HG02938 (cell line): Measurements from ENCODE around the gene RPN2.

Experiments
- ATAC-seq: cut with Tn5 transposase; IDR thresholded peaks from one replicate; pipeline ENCODE4 v1.9.1; 2021; ENCODE audit warnings: mild to moderate bottlenecking, moderate library complexity; ENCODE audit not compliant: unreplicated experiment

The RPN2 gene

DNA sequence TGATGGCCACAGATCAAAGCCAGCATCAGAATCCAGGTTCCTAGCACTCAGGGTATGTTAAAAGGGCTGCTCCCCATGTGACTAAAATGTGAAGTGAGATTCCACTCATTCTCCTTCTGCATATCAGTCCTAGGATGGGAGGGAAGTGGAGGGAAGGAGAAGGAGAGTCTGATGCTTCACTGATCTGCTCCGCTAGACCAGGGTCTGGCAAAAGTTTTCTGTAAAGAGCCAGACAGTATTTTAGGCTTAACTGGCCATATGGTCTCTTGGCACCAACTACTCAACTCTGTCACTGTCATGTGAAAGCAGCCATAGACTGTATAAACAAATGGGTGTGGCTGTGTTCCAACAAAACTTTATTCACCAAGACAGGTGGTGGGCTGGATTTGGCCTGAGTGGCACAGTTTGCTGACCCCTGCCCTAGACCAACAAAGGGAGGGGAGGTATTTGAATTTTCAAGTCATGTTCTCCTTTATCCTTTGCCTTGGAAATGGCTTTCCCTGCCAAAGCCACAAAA lies 59.9 kb downstream of the RPN2 start:
- no peak for ATAC-seq

DNA sequence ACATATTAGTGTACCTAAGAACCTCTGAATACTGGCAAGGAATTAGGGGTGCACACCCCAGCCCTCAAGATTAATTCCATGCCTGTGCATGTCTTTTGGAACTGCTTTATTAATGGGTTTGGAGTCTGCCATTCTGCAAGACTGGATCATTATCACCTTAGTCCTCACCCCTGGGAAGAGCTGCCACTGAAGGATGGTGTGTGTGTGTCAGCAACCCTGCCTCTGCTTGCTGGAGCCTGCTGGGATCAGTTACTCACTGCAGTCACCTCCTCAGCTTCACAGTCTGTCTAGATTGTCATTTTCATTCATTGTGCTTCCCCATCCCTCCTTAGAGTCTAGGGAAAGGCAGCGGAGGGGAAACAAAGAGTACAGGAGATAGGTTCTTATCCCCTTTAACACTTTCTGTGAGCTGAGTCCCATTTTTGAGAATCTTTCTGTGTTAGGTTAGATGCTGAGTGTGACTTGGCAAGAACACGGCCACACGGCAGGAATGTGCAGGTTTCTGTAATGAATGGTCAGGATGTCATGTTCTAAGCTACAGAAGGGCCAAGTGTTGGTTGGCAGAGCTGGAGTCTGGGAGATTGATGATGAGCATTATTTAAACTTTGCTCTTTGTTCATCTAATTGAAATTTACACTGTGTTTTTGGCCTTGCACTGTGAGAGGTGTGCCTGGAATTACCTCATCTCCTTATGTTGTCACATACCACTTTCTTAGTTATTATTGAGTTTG lies 61.4 kb downstream of the RPN2 start:
- no peak for ATAC-seq

DNA sequence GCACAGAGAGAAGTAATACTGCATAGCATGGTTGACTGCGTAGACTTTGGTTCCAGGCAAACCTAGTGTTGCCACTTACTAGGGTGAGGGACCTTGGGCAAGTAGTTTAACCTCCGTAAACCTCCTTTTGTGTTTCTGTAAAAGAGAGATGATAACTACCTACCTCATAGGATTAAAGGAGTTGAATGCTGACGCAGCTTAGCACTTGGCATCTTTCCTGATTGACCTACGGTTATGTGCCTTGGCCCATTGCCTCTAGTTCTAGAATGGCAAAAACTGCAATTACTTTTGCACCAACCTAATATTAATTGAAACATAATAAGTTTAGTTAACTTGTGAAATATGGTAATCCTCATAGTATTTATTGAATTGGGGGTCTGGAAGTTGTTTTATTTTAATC lies 63.4 kb downstream of the RPN2 start:
- ATAC-seq, result no peak

DNA sequence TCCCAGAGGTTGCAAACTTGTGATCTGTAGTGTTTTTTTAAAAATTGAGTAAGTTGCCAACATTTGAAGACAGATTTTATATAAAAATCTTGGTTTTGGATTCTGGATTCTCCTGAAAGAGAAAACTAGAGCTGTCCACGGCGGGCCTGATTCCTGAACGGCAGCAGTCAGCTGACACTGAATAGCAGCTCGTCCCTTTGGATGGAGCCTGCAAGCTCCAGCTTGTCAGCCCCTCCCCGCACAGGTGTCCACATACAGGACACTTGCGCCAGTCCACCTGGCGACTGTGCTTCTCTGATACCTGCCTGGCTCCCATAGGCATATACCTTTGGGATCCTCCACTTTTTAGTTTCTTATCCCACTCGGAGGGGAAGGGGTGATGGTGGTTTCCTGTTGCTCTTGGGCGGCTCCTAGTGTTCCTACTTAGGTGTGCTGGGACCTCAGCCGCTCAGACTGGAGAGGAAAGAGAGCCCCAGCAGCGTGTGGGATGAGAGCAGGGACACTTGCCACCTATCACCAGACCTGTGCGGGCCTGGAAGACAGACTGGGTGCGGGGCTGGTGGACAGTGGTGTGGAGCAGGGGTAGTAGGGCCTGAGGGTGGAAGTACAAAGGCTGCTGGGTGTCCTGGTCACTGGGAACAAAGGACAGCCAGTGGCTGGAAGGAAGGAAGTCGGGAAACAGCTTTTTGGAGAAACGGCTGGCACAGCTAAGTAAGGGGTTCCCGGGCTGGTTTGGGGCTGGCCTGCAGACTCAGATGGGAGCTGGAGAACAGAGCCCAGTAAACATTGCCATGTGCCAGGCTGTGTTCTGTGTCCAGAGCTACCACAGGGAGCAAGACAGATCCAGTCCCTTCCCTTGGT lies 64.2 kb downstream of the RPN2 start:
- ATAC-seq, result no peak

DNA sequence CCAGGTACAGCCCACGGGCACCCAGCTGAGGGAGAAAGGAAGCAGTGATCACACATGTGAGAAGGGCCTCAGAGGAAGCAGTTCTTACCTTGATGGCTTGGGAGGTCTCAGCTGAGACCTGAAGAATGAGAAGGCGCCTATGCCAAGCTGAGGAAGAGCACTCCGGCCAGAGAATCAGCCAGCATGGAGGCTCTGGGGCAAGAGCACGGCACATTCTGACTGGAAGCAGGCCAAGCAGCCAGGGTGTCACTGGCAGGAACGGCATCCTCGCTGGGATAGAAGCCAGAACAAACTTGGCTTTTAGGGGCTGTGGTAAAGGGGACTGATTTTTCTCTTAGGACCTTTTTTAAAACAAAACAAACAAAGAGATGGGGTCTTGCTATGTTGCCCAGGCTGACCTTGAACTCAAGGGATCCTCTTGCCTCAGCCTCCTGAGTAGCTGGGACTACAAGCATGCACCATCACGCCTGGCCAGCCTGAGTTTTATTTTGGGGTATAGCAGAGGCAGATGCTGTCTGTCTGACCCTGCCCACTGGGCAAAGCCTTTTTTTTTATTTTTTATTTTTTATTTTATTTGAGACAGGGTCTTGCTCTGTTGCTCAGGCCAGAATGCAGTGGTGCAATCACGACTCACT lies 64.9 kb downstream of the RPN2 start:
- no peak for ATAC-seq

DNA sequence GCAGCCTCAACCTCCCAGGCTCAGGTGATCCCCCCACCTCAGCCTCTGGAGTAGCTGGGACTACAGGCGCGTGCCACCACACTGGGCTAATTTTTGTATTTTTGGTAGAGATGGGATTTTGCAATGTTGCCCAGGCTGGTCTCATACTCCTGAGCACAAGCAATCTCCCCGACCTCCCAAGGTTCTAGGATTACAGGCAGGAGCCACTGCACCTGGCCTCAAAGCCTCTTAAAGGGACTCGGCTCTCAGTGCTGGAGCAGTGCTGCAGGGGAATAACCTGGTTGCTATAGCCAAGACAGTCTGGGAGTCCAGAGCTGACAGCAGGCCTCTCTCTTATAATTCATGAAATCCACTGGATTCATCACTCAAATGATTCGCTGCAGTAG lies 65.4 kb downstream of the RPN2 start:
- no peak for ATAC-seq

DNA sequence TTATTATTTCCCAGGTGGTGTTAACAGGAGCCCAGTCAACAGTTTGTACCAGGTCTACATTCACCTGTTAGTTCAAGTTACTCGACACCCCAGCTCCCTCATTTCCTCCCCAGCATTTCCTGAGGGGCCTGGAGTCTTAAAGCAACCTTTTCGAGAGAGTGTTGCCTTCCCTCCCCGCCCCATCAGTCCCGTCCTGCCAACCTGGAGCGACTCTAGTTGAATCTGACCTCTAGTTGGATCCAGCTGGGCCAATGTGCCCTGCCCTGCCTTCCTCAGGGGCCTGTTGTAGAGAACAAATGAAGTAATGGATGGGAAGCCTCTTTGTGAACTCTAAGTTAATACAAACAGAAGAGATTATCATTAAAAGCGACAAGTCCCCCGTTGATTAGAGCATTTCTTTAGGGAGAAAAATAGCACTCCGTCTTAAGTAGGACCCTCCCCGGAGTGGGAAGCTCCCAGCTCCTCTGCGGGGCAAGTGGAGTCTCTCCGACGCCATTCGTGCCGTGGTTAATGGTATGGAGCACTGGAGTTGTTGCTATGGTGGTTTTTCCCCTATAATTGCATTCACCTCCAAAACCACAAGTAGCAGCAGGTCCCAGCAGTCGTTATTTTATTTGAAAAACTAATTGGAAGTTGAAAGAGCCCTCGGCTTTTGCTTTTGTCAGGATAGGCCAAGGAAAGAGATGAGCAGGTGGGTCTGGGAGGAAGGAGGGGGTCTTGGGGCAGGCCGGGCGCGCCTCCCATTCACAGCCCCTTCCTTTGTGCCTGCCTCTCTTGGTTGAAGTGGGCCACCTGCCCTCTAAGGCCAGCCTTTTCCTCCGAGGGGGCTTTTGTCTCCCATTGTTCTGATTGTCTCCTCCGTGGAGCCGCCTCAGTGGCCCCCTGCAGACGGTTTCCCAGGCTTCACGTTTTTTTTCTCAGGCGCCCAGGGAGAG lies 66.4 kb downstream of the RPN2 start:
- ATAC-seq, result no peak

DNA sequence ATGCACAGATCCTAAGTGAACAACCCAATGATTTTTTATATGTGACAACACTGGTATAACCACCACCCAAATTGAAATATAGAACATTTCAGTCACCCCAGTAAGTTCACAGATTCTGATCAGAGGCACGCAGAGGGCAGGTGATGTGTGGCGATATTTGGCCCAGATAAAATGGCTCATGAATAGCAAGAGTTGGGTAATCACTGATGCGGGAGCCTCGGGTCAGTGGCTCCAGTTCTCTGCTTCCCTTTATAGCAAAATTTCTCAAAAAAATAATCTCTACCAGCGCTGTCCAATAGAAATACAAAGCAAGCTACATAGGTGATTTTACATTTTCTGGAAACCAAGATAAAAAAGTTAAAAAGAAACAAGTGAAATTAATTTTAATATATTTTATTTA lies 67.6 kb downstream of the RPN2 start:
- ATAC-seq, result no peak

DNA sequence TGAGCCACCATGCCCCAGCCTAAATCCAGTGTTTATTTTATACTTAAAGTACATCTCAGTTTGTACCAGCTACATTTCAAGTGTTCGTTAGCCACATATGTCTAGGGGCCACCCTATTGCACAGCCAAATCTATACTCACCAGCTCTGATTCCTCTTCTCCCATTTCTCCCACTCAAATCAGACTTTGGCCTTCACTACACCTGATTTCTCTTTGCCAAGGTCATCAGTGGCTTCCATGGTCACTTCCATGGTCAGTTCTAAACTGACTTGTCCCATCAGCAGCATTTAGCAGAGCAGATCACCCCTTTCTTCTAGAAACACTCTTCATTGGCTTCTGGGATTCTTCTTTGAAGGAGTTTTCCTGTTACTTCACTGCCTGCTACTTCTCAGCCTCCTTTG lies 68.4 kb downstream of the RPN2 start:
- no peak for ATAC-seq

DNA sequence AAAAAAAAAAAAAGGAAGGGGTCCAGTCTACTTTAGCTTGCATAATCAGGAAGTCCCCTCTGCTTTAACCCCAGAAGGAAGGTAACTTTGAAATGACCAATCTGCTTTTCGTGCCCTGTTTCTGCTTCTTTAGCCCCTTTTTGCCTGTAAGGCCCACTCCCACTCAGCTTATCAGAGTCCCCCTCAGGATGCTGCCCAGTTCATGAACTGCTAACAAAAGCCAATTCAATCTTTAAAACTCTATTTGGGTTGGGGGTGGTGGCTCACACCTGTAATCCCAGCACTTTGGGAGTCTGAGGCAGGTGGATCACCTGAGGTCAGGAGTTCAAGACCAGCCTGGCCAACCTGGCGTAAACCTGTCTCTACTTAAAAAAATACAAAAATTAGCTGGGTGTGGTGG lies 70.2 kb downstream of the RPN2 start:
- no peak for ATAC-seq

DNA sequence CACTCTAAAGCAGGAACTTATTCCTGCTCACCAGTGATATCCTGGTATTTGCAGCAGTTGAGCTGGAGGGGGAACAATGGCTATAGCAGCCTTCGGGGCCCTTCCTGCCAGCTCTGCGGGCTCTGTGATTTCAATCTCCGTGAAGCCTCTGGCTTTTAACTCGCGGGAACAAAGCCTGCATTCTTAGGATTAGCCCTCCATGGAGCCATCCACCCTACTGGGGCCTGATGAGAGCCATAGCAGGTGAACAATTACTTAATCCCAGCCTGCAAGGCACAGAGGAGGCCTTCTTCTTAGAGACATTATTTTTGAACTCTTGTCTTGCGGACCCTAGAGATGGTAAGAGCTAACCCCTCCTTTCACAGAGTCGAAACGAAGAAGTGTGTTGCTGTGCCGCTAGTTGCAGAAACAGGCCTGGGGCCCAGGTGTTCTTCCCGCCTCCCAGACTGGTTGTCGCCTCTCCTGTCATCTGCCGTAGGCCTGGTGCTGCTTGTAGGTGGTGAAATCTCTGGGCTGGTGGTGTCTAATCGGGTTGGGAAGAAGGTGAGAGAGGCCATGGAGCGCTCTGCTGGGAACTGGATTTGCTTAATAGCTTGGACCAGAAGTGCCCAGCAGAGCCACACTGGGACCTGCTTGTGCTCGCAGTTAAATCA lies 72.8 kb downstream of the RPN2 start:
- no peak for ATAC-seq

DNA sequence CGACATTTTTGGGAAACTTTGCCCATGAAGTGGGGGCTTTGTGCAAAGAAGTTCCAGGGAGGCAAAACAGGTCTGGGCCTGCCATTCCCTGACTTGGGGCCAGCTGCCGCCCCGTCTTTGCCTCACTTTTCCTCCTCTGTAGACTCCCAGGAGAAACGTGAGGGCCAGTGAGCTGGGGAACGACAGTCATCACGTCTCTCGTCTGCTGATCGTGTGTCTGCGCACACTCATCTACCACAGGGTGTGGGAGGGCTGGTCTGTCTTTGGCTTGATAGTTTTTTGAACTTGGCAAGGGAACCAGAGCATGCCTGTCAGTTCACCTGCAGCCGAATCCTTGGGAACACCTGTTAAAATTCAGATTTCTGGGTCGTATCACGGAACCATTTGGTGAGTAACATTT lies 74.0 kb downstream of the RPN2 start:
- ATAC-seq, result no peak

DNA sequence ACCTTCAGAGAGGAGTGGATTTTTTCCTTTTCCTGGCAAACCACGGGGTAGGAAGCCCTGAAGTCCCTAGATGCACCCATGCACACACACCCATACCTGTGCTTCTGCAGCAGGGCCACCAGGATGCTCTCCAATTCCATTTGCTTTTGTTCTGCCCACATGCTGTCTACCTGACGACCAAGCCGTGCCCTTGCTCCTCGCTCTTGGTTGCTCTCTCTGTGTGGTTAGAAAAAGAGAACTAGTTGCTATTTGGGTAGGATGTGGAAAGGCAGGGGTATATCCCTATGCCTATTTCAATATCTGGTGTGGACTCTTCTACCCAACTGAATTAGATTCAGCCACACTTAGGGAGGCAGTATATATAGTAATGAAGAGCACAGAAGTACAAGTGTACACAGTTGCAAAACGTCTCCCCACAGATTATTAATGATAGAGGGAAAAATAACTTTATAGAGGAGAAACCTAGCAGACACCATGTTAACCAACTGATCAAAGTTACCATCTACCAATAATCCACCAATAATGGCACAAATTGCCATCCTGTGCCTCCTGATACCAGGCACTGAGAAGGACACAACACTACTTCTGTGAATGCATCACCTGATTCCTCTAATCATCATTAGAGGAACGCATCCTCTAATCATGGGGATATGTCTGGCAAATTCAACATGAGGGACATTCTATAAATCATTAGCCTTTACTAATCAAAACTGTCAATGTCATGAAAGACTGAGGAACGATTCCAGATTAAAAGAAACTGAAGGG lies 75.2 kb downstream of the RPN2 start:
- ATAC-seq, result no peak

DNA sequence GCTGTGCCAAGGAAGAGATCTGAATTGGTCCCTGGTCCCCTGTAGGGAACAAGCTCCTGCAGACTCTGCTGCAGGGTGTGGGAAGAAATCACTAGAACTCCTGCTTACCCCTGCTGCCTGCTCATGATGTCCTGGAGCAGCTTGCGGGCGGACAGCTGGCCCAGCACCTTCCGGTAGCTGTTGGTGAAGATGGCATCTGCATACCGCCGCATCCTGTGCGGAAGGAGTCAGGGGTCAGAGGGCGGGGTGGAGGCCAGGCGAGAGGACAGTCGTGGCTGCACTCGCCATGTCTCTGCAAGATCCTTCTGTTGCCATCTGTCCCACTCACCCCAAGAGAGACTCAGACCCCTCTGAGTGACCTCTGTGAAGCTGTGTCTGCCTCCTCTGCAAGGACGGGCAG lies 77.2 kb downstream of the RPN2 start:
- no peak for ATAC-seq

DNA sequence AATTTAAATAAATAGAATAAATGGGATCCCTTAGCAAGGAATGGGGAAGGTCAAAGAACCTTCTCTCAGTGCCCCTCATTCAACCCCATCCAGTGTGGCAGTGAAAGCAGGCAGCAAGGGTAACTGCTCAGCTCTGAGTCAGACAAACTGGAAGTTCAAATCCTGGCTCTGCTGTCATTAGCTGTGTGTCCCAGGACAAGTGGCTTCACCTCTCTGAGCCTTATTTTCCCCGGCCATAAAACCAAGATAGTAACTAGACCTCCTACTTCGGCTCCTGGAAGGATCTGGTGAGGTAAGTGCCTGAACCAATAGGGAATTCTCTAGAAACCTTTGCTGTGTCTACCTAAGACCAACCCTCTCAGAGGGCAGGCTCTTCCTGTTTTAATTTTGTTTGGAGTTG lies 78.4 kb downstream of the RPN2 start:
- ATAC-seq, result no peak

DNA sequence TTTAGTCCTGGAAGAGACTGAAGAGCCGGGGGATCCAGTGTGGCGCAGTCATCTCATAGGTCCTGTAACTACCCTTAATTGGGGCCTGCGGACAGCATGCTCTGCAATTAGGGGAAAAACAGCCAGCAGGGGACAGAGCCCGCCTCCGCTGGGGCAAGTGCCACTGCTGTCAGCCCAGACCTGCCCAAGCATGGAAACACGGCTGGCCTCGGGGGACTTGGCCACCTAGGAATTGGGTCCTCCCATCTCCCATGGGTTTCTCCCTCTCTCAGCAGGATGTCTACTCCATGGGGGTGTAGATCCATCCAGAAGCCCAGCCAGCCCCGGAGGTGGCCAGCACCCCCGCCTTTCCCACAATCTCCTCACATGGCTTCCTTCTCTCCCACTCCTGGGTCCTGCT lies 78.9 kb downstream of the RPN2 start:
- no peak for ATAC-seq

DNA sequence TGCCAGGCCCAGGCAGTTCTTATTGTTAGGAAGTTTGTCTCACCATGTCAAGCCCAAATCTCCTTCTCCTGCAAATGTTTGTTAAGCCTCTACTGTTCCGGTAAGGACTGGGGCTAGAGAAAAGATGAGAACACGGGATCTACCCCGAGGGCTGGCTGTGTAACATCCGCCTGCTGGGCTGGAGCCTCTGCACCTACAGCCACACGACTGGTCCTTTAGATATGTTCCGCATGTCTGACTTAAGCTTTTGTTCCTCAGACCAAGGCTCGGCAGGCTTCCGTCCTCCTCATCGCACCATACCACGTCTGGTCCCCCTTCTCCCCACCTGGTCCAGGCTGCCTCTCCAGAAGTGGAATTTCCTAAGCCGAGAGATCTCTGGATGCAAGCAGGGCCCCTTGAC lies 79.9 kb downstream of the RPN2 start:
- ATAC-seq, result no peak

DNA sequence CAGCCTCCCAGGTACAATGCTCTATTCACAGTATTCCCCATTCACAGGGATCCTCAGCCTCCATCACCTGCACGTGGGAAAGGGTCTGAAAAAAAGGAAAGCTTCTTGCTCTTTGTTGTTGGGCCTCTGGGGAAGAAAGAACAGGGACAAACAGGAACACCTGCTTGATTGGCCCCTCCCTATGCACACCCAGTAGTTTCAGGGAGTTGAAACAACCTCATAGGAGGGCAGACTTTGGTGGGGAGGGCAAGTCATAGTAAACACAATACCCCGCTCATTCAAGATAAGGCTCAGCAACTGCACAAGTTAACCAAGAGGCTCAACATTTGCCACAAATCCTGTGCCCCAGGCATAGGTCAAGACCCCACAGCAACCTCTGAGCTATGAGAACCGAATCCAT lies 80.7 kb downstream of the RPN2 start:
- no peak for ATAC-seq

DNA sequence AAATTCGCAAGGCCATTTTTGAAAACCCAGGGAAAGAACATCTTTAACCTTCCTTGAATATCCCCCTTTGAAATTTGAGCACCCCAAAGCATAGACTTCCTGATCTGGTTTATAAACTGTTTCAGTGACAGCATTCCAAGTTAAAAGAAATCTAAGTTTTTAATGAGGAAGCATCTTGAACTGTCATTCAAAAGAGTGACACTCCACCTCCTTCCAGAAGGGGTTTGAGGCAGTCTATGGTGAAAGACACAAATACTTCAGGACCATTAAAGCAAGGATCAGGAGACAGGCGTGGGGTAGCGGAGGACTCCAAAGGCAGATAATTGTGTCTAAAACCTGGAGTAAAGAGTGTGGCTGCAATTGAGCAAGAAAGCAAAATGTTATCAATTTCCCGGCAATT lies 81.8 kb downstream of the RPN2 start:
- ATAC-seq, result no peak
